ENCODE results near the gene TRAPPC14. TPM values are rescaled to one million over a fixed set of nuclear protein-coding genes. Genes with fewer than 3 reads are reported as not detected.

TRAPPC14 gene
- total and polyA plus RNA-seq, 10 of the 15 experiments (the other 5 are each of a cell fraction or from before 2014, with no cell fraction given), result 0.21 to 24.7 (median 7.5) TPM

DNA sequence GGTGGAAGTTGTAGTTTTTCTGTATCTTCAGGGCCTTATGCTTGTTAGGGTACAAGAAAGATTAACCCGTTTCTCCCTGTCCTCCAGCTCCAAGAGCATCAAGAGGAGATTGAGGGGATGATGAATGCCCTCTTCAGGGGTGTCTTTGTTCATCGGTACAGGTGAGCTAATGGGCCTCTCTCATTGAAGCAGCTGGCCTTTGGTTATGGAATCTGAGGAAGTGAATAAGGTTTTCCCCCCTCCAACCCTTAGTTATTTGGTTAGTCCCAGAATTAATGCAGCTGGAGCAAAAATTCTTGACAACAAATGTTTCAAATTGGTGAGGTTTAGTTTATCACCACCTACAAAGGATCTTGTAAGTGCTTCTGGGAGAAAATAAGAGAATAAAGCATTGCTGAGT is 36.7 kb upstream of the TRAPPC14 start (continued):
- TF ChIP-seq, protein P1, sequence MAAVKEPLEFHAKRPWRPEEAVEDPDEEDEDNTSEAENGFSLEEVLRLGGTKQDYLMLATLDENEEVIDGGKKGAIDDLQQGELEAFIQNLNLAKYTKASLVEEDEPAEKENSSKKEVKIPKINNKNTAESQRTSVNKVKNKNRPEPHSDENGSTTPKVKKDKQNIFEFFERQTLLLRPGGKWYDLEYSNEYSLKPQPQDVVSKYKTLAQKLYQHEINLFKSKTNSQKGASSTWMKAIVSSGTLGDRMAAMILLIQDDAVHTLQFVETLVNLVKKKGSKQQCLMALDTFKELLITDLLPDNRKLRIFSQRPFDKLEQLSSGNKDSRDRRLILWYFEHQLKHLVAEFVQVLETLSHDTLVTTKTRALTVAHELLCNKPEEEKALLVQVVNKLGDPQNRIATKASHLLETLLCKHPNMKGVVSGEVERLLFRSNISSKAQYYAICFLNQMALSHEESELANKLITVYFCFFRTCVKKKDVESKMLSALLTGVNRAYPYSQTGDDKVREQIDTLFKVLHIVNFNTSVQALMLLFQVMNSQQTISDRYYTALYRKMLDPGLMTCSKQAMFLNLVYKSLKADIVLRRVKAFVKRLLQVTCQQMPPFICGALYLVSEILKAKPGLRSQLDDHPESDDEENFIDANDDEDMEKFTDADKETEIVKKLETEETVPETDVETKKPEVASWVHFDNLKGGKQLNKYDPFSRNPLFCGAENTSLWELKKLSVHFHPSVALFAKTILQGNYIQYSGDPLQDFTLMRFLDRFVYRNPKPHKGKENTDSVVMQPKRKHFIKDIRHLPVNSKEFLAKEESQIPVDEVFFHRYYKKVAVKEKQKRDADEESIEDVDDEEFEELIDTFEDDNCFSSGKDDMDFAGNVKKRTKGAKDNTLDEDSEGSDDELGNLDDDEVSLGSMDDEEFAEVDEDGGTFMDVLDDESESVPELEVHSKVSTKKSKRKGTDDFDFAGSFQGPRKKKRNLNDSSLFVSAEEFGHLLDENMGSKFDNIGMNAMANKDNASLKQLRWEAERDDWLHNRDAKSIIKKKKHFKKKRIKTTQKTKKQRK (IDR thresholded peaks at IDR 0.05; ENCODE audit: low read depth, low read length), result no peak
- TF ChIP-seq NFYB (IDR thresholded peaks at IDR 0.05; ENCODE audit: insufficient read depth, low read depth, low read length), result no peak
- no peak for TF ChIP-seq EED (IDR thresholded peaks at IDR 0.05; ENCODE audit: low read depth)

DNA sequence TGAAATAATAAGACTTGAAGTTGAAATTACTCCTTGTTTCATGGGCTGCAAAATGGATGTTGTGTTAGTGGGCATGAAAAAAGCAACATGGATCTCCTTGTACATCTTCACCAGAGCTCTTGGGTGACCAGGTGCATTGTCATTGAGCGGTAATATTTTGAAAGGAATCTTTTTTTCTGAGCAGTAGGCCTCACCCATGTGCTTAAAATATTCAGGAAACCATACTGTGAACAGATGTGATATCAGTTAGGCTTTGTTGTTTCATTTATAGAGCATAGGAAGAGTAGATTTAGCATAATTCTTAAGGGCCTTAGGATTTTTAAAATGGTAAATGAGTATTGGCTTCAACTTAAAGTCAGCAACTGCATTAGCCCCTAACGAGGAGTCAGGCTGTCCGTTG is 34.4 kb upstream of the TRAPPC14 start:
- in situ Hi-C loops (cut with MboI), result no loop called here
- Histone ChIP-seq H3K4me3 (no peak overlapping the region), H3K4me1 (ENCODE audit: control insufficient read depth, insufficient read depth, low read length) (peaks cover 37% of the 10 kb centered on the region), H3K9ac (ENCODE audit: control insufficient read depth, insufficient read depth, low read length) (no peak overlapping the region), H3K27me3 (replicated peaks in 1 of 2; ENCODE audit: control insufficient read depth in 2 of 2, insufficient read depth in 2 of 2, low read length in 1 of 2) (no peaks in the 10 kb centered on the region), H3K36me3 (ENCODE audit: control insufficient read depth in 2 of 2, insufficient read depth in 2 of 2, low read length in 1 of 2) (no peaks in the 10 kb centered on the region), H3K9me3 (replicated peaks; ENCODE audit: control insufficient read depth, insufficient read depth, low read length) (no peaks in the 10 kb centered on the region), H3K27ac (ENCODE audit: control insufficient read depth, insufficient read depth) (peak overlapping the region; percentile 42), H3K79me2 (ENCODE audit: control insufficient read depth, insufficient read depth, low read length) (no peaks in the 10 kb centered on the region), H4K20me1 (ENCODE audit: control insufficient read depth, insufficient read depth) (no peaks in the 10 kb centered on the region), H3K4me2 (ENCODE audit: control insufficient read depth, insufficient read depth) (no peak overlapping the region), H2AFZ (ENCODE audit: control insufficient read depth, low read depth, low read length) (no peak overlapping the region)
- 83% methylated on average over 3 of the region's 3 CpGs for whole genome bisulfite sequencing (ENCODE audit: insufficient coverage, insufficient replicate concordance, low lambda C conversion rate, missing lambda C conversion rate)
- RAD21 ChIA-PET (ENCODE audit: unreplicated experiment), result interaction anchor here (0.8 to 4.5 kb wide), 4 partner anchors 10 to 60 kb away, joined by 3 to 30 read pairs (median 4); partner anchors contain the start of gene LAMTOR4
- intact Hi-C loops (cut with micrococcal nuclease; ENCODE audit: unreplicated experiment), result no loop called here
- CTCF ChIA-PET, result interaction anchor here (0.9 to 7.0 kb wide), 5 partner anchors 10 to 60 kb away, joined by 4 to 65 read pairs (median 10); no protein-coding TSS in a partner anchor
- ATAC-seq, result no peak
- no peak for FAIRE-seq
- SMC1A ChIA-PET (ENCODE audit: uncharacterized antibody, unreplicated experiment), result interaction anchor here (0.6 to 7.0 kb wide), 10 partner anchors 10 to 184 kb away, joined by 3 to 112 read pairs (median 4); partner anchors contain the start of genes LAMTOR4 and PVRIG
- BruUV-seq (replicated peaks), result no TSS peak
- POLR2A ChIA-PET, result interaction anchor here (5.8 kb wide), 1 partner anchor 16 kb away, joined by 60 read pairs; no protein-coding TSS in a partner anchor
- no peak for DNase-seq (ENCODE audit: low read depth, low spot score)
- TF ChIP-seq POU2F2 (IDR thresholded peaks at IDR 0.05; ENCODE audit: borderline replicate concordance, low read depth, low read length), result no peak
- TF ChIP-seq BACH1 (IDR thresholded peaks at IDR 0.05; ENCODE audit: borderline replicate concordance), result no peak
- TF ChIP-seq NFIC (IDR thresholded peaks at IDR 0.05; ENCODE audit: low read depth, low read length), result no peak
- no peak for TF ChIP-seq HCFC1 (IDR thresholded peaks at IDR 0.05; ENCODE audit: low read length)
- TF ChIP-seq BRCA1 (IDR thresholded peaks at IDR 0.05; ENCODE audit: low read depth, low read length), result no peak
- TF ChIP-seq PML (IDR thresholded peaks at IDR 0.05; ENCODE audit: low read length), result no peak
- no peak for TF ChIP-seq PAX8 (IDR thresholded peaks at IDR 0.05)

All from GM12878 (cell line).